Nephron (organoid): Measurements from ENCODE around the gene PIK3C2G.
"Not testable (repeated sequence)": the region's sequence is repeated elsewhere in the genome, so short reads cannot be mapped to it uniquely, and the experiment has no call there.

Experiments used
- H3K27ac Mint-ChIP-seq, 3 experiments: 2 replicates each; pipeline ENCODE4 v1.8.0; 2020; ENCODE audit warnings: mixed read lengths in 3 of 3, mild to moderate bottlenecking in 2 of 3, moderate library complexity in 1 of 3
- H3K27me3 Mint-ChIP-seq: 2 replicates; pipeline ENCODE4 v1.8.0; 2021; ENCODE audit warnings: low read depth, mild to moderate bottlenecking, moderate library complexity, mixed read lengths
- H3K36me3 Mint-ChIP-seq: 2 replicates; pipeline ENCODE4 v1.8.0; 2020; ENCODE audit warnings: low read depth, mixed read lengths
- H3K4me1 Mint-ChIP-seq: 2 replicates; pipeline ENCODE4 v1.8.0; 2020; ENCODE audit warnings: mixed read lengths
- H3K4me3 Mint-ChIP-seq, 3 experiments: 2 replicates each; pipeline ENCODE4 v1.8.0; 2020; ENCODE audit warnings: mild to moderate bottlenecking in 3 of 3, mixed read lengths in 3 of 3, moderate library complexity in 2 of 3
- H3K9me3 Mint-ChIP-seq: 2 replicates; pipeline ENCODE4 v1.8.0; 2020; ENCODE audit warnings: mixed read lengths
- TF ChIP-seq, protein P1 (sequence below), 3 experiments: fragments of 200-600 bp; sonication (generic); IDR thresholded peaks; one replicate each; pipeline ENCODE4 v1.5.0; 2021; ENCODE audit warnings: antibody characterized with exemption in 3 of 3; ENCODE audit not compliant: unreplicated experiment in 3 of 3

PIK3C2G gene

GRCh38 chr12:18681818-18682217 is 420.5 kb downstream of the PIK3C2G start:
- H3K4me1 Mint-ChIP-seq = peaks cover 6% of the 10 kb centered on the region
- no peaks in the 10 kb centered on the region for H3K9me3 Mint-ChIP-seq
- no peak overlapping the region for H3K27ac Mint-ChIP-seq
- H3K36me3 Mint-ChIP-seq = no peaks in the 10 kb centered on the region
- H3K27me3 Mint-ChIP-seq = no peaks in the 10 kb centered on the region
- TF ChIP-seq, protein P1, sequence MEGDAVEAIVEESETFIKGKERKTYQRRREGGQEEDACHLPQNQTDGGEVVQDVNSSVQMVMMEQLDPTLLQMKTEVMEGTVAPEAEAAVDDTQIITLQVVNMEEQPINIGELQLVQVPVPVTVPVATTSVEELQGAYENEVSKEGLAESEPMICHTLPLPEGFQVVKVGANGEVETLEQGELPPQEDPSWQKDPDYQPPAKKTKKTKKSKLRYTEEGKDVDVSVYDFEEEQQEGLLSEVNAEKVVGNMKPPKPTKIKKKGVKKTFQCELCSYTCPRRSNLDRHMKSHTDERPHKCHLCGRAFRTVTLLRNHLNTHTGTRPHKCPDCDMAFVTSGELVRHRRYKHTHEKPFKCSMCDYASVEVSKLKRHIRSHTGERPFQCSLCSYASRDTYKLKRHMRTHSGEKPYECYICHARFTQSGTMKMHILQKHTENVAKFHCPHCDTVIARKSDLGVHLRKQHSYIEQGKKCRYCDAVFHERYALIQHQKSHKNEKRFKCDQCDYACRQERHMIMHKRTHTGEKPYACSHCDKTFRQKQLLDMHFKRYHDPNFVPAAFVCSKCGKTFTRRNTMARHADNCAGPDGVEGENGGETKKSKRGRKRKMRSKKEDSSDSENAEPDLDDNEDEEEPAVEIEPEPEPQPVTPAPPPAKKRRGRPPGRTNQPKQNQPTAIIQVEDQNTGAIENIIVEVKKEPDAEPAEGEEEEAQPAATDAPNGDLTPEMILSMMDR (IDR thresholded peaks at IDR 0.05; ENCODE audit: unreplicated experiment in 3 of 3) = no peak
- no peak overlapping the region for H3K4me3 Mint-ChIP-seq

- H3K36me3 Mint-ChIP-seq = no peaks in the 10 kb centered on the region
- no peaks in the 10 kb centered on the region for H3K4me1 Mint-ChIP-seq
- H3K4me3 Mint-ChIP-seq = no peak overlapping the region
- TF ChIP-seq, protein P1 (IDR thresholded peaks at IDR 0.05; ENCODE audit: unreplicated experiment in 3 of 3) = no peak
- H3K9me3 Mint-ChIP-seq = no peaks in the 10 kb centered on the region
- H3K27ac Mint-ChIP-seq = no peak overlapping the region
- no peaks in the 10 kb centered on the region for H3K27me3 Mint-ChIP-seq
Measured at GRCh38 chr12:18683327-18684013, 422.2 kb downstream of the PIK3C2G start.

- no peak overlapping the region for H3K27ac Mint-ChIP-seq
- no peaks in the 10 kb centered on the region for H3K9me3 Mint-ChIP-seq
- H3K27me3 Mint-ChIP-seq = no peaks in the 10 kb centered on the region
- H3K4me3 Mint-ChIP-seq = no peak overlapping the region
- H3K4me1 Mint-ChIP-seq = no peaks in the 10 kb centered on the region
- H3K36me3 Mint-ChIP-seq = no peaks in the 10 kb centered on the region
- TF ChIP-seq, protein P1 (IDR thresholded peaks at IDR 0.05; ENCODE audit: unreplicated experiment in 3 of 3) = no peak
Measured at GRCh38 chr12:18684430-18684829, 423.1 kb downstream of the PIK3C2G start.

GRCh38 chr12:18689771-18690170 is 428.5 kb downstream of the PIK3C2G start:
- peaks cover 6% of the 10 kb centered on the region for H3K9me3 Mint-ChIP-seq
- TF ChIP-seq, protein P1 (IDR thresholded peaks at IDR 0.05; ENCODE audit: unreplicated experiment in 3 of 3) = no peak
- H3K36me3 Mint-ChIP-seq = no peaks in the 10 kb centered on the region

DNA sequence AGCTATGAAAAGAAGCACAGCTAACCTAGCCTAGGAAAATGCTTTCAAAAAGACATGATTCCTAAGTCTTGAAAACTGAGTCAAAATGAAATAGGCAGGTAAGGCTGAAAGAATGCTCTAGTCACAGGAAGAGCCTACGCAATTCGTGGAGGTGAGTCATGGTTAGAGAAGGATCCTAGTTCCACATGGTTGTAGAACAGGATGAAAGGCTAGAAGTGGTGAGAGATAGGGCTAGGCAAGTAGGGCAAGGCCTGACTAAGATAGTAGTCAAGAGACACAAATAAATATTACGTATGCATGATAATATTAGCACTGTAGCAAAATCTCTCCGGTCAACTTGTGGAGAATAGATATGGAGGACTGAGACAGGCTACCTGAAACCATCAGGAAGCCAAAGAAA is 429.3 kb downstream of the PIK3C2G start:
- peak overlapping the region in 1 of 3 experiments; percentile 13 for H3K27ac Mint-ChIP-seq
- peaks cover 6% of the 10 kb centered on the region for H3K9me3 Mint-ChIP-seq
- no peaks in the 10 kb centered on the region for H3K4me1 Mint-ChIP-seq
- TF ChIP-seq, protein P1 (IDR thresholded peaks at IDR 0.05; ENCODE audit: unreplicated experiment in 3 of 3) = no peak
- no peak overlapping the region for H3K4me3 Mint-ChIP-seq
- no peaks in the 10 kb centered on the region for H3K36me3 Mint-ChIP-seq
- H3K27me3 Mint-ChIP-seq = no peaks in the 10 kb centered on the region

More at GRCh38 chr12:18689771-18690170, 428.5 kb downstream of the PIK3C2G start:
- peak overlapping the region in 1 of 3 experiments; percentile 28 for H3K27ac Mint-ChIP-seq
- no peaks in the 10 kb centered on the region for H3K27me3 Mint-ChIP-seq
- no peaks in the 10 kb centered on the region for H3K4me1 Mint-ChIP-seq
- H3K4me3 Mint-ChIP-seq = no peak overlapping the region

DNA sequence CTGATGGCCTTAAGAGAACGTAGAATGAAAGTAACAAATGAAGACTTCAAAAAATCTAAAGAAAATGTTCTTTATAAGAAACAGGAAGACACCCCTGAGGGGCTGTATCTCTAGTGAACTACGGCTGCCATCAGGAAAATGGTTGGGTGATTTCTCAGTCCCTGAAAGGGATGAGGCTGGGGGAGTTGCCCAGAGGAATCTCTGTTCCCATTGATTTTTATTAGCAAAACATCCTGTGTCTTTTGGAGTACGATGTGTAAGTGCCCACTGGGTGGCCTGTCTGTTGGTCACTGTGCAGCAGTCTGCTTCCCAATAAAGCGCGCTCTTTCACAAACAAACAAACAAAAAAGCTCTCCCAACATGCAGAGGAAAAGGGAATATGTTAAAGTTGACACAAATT is 432.7 kb downstream of the PIK3C2G start:
- not testable (repeated sequence) for H3K27me3 Mint-ChIP-seq, H3K4me3 Mint-ChIP-seq, H3K9me3 Mint-ChIP-seq, H3K36me3 Mint-ChIP-seq, H3K4me1 Mint-ChIP-seq
- peak overlapping the region in 1 of 3 experiments; percentile 19 for H3K27ac Mint-ChIP-seq
